Hepatocyte (in vitro differentiated cells): ENCODE results near the gene KPNB1.

Experiments used
- CTCF ChIP-seq: fragments of 200-600 bp; sonication (generic); IDR thresholded peaks from 2 replicates; pipeline ENCODE4 v1.5.1; 2016; ENCODE audit warnings: antibody characterized with exemption, mild to moderate bottlenecking; ENCODE audit not compliant: poor library complexity
- EZH2phosphoT487 ChIP-seq: fragments of 200-600 bp; sonication (generic); IDR thresholded peaks from one replicate; pipeline ENCODE4 v1.6.1; 2018; ENCODE audit warnings: antibody characterized with exemption, mild to moderate bottlenecking, low read depth, moderate library complexity; ENCODE audit not compliant: unreplicated experiment, severe bottlenecking

GRCh38 chr17:47640076-47640475 is 9.6 kb upstream of the KPNB1 start:
- TF ChIP-seq CTCF = no peak
- TF ChIP-seq EZH2phosphoT487 = no peak
